HCT116 (cell line): ENCODE results near the gene DDX41. TPM values are rescaled to one million over a fixed set of nuclear protein-coding genes. Genes with fewer than 3 reads are reported as not detected.

Experiments
- ATAC-seq: fragments of 200-7000 bp; cut with Tn5 transposase; 2 replicates; pipeline ENCODE4 v1.9.1; 2020; ENCODE audit warnings: mild to moderate bottlenecking, moderate library complexity
- BruUV-seq: library from RNA; stranded (reverse); fragments of 400-500 nt; replicated peaks from 2 replicates; lab custom pipeline; 2021; lab: Mats Ljungman, UMichigan
- CTCF ChIA-PET: fragments of 300-600 bp; sonication (Branson Sonifier 250); formaldehyde crosslinking; loops from one replicate; lab custom pipeline; 2021; ENCODE audit warnings: antibody characterized with exemption; lab: Charles Lee
- POLR2A ChIA-PET: fragments of 300-600, 350-600 bp; sonication (Branson Sonifier 250); formaldehyde crosslinking; loops from one replicate; lab custom pipeline; 2021; ENCODE audit warnings: antibody characterized with exemption; lab: Charles Lee
- RAD21 ChIA-PET, 2 experiments: fragments of 300-600 bp; sonication (Branson Sonifier 250); formaldehyde crosslinking; loops; one replicate each; lab custom pipeline; 2023; ENCODE audit warnings: low total read pairs in 2 of 2; ENCODE audit not compliant: uncharacterized antibody in 2 of 2, unreplicated experiment in 2 of 2, low non-redundant PET in 1 of 2; lab: Charles Lee
- DNase-seq: peaks from one replicate; pipeline ENCODE4 v3.0.0-alpha.2; 2010; ENCODE audit warnings: low read depth, low spot score
- H2AFZ ChIP-seq: fragments of 200-600 bp; shearing (Covaris generic), sonication (generic); 2 replicates; pipeline ENCODE4 v1.6.1; 2017; ENCODE audit warnings: low read depth, mixed run types, mixed read lengths, antibody characterized with exemption, low read length; ENCODE audit not compliant: poor library complexity, severe bottlenecking
- H3K27ac ChIP-seq: 2 replicates; pipeline ENCODE4 v1.5.1; 2012; ENCODE audit warnings: low read depth, low read length
- H3K27me3 ChIP-seq: fragments of 200-600 bp; sonication (generic); 2 replicates; pipeline ENCODE4 v1.6.1; 2016; ENCODE audit warnings: mixed run types, low read length, mixed read lengths; ENCODE audit not compliant: insufficient read depth
- H3K36me3 ChIP-seq, 2 experiments: fragments of 200-500 bp in 1 of 2; fragments of 200-600 bp in 1 of 2; sonication (Bioruptor generic) in 1 of 2; sonication (generic) in 1 of 2; 2 replicates each; pipeline versions ENCODE4 v1.5.1 to v1.6.1; 2014 to 2016; ENCODE audit warnings: low read length in 2 of 2, inconsistent platforms in 1 of 2, mixed read lengths in 1 of 2, mixed run types in 1 of 2; ENCODE audit not compliant: insufficient read depth in 2 of 2, control insufficient read depth in 1 of 2
- H3K4me1 ChIP-seq, 2 experiments: fragments of 200-600 bp in 1 of 2; sonication (generic) in 1 of 2; 2 replicates each; pipeline versions ENCODE4 v1.5.1 to v1.6.1; 2012 to 2017; ENCODE audit warnings: low read length in 2 of 2, inconsistent platforms in 1 of 2, mild to moderate bottlenecking in 1 of 2, mixed read lengths in 1 of 2, mixed run types in 1 of 2, moderate library complexity in 1 of 2; ENCODE audit not compliant: insufficient read depth in 2 of 2, control insufficient read depth in 1 of 2
- H3K4me2 ChIP-seq: fragments of 200-600 bp; sonication (generic); 2 replicates; pipeline ENCODE4 v1.6.1; 2017; ENCODE audit warnings: mixed run types, low read length, mixed read lengths
- H3K4me3 ChIP-seq, 2 experiments: fragments of 200-600 bp in 1 of 2; sonication (generic) in 1 of 2; replicated peaks in 1 of 2; 2 replicates each; pipeline ENCODE4 v1.5.1; 2011 to 2016; ENCODE audit warnings: low read length in 2 of 2, control low read depth in 1 of 2, low read depth in 1 of 2, mild to moderate bottlenecking in 1 of 2, mixed read lengths in 1 of 2, mixed run types in 1 of 2
- H3K79me2 ChIP-seq: fragments of 200-600 bp; sonication (generic); 2 replicates; pipeline ENCODE4 v1.6.1; 2017; ENCODE audit warnings: mild to moderate bottlenecking, mixed run types, low read length, moderate library complexity, mixed read lengths; ENCODE audit not compliant: insufficient read depth
- H3K9ac ChIP-seq: fragments of 200-600 bp; sonication (generic); 2 replicates; pipeline ENCODE4 v1.6.1; 2016; ENCODE audit warnings: low read length, mixed read lengths
- H3K9me2 ChIP-seq: fragments of 200-600 bp; sonication (generic), shearing (Covaris generic); 2 replicates; pipeline ENCODE4 v1.6.1; 2017; ENCODE audit warnings: mixed run types, mild to moderate bottlenecking, moderate library complexity; ENCODE audit not compliant: insufficient read depth
- H3K9me3 ChIP-seq, 2 experiments: fragments of 200-500 bp in 1 of 2; fragments of 200-600 bp in 1 of 2; sonication (Bioruptor generic) in 1 of 2; sonication (generic) in 1 of 2; 2 replicates each; pipeline ENCODE4 v1.6.1; 2014 to 2017; ENCODE audit warnings: low read length in 2 of 2, mixed read lengths in 2 of 2, inconsistent platforms in 1 of 2, low read depth in 1 of 2, mild to moderate bottlenecking in 1 of 2, mixed run types in 1 of 2, moderate library complexity in 1 of 2; ENCODE audit not compliant: control insufficient read depth in 1 of 2, insufficient read depth in 1 of 2
- H4K20me1 ChIP-seq: fragments of 200-600 bp; sonication (generic), shearing (Covaris generic); 2 replicates; pipeline ENCODE4 v1.6.1; 2017; ENCODE audit warnings: mixed run types, mild to moderate bottlenecking, moderate library complexity; ENCODE audit not compliant: insufficient read depth
- CBX3 ChIP-seq: IDR thresholded peaks from 2 replicates; pipeline ENCODE4 v1.6.1; 2012; ENCODE audit warnings: low read depth
- CEBPB ChIP-seq: IDR thresholded peaks from 2 replicates; pipeline ENCODE4 v1.6.1; 2012; ENCODE audit warnings: low read depth
- EGR1 ChIP-seq: IDR thresholded peaks from 2 replicates; pipeline ENCODE4 v1.6.1; 2012; ENCODE audit warnings: low read depth
- EZH2 ChIP-seq: fragments of 200-600 bp; sonication (generic); IDR thresholded peaks from 2 replicates; pipeline ENCODE4 v1.6.1; 2017; ENCODE audit warnings: antibody characterized with exemption, mixed run types
- EZH2phosphoT487 ChIP-seq: fragments of 200-600 bp; IDR thresholded peaks from 2 replicates; pipeline ENCODE4 v1.6.1; 2018; ENCODE audit warnings: antibody characterized with exemption, borderline replicate concordance
- FOSL1 ChIP-seq: IDR thresholded peaks from 2 replicates; pipeline ENCODE4 v1.6.1; 2012; ENCODE audit warnings: low read depth
- POLR2AphosphoS5 ChIP-seq: IDR thresholded peaks from 2 replicates; pipeline ENCODE4 v1.6.1; 2011; ENCODE audit warnings: mild to moderate bottlenecking, low read depth, low read length, moderate library complexity
- RAD21 ChIP-seq: IDR thresholded peaks from 2 replicates; pipeline ENCODE4 v1.6.1; 2012; ENCODE audit warnings: low read depth, mild to moderate bottlenecking
- SP1 ChIP-seq: IDR thresholded peaks from 2 replicates; pipeline ENCODE4 v1.6.1; 2012; ENCODE audit warnings: low read depth
- SRF ChIP-seq: IDR thresholded peaks from 2 replicates; pipeline ENCODE4 v1.6.1; 2012; ENCODE audit warnings: low read depth
- YY1 ChIP-seq: IDR thresholded peaks from 2 replicates; pipeline ENCODE4 v1.6.1; 2011; ENCODE audit warnings: low read length, low read depth, moderate library complexity, mild to moderate bottlenecking; ENCODE audit not compliant: insufficient replicate concordance; ENCODE audit errors: extremely low read depth
- ZNF274 ChIP-seq: fragments of 200-500 bp; sonication (Bioruptor generic); IDR thresholded peaks from 2 replicates; pipeline ENCODE4 v1.6.1; 2014; ENCODE audit warnings: mild to moderate bottlenecking, low read depth, low read length, inconsistent platforms
- intact Hi-C: fragments of 100-400 bp; cut with micrococcal nuclease; formaldehyde crosslinking; loops from 2 replicates; pipeline ENCODE4 v1.10.0; 2022
- total RNA-seq: library from RNA; stranded (reverse); gene quantifications from one replicate; pipeline ENCODE4 v1.2.1, GENCODE V29; 2021; ENCODE audit not compliant: unreplicated experiment
- TF ChIP-seq, protein P1 (sequence below): IDR thresholded peaks from 2 replicates; pipeline ENCODE4 v1.6.1; 2011; ENCODE audit warnings: mild to moderate bottlenecking, low read length, moderate library complexity; ENCODE audit not compliant: insufficient replicate concordance; ENCODE audit errors: extremely low read depth
- TF ChIP-seq, protein P2 (sequence below): IDR thresholded peaks from 2 replicates; pipeline ENCODE4 v1.6.1; 2012

DDX41 gene
- total RNA-seq, 1 experiment from 2014 or later, result 141 TPM

DNA sequence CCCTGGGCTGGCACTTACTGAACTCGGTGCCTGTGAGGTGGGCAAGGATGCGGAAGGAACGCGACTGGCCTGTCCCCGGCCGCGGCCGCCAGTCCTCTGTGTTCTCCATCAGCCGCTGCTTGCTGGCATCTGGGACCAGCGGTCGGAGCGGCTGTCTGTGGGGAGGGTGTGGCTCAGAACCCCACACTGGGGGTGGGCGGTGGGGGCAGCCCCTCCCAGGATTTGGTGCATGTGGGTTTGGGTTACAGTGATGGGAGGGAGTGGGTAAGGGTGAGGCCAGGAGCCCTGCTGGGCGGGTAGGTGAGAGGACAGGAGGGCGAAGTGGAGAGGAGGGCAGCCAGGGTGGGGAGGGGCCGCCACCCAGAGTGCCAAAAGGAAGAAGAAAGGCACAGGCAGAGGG is 25.8 kb downstream of the DDX41 start:
- peaks cover 11% of the 10 kb centered on the region; the same call in 1 of the 2 replicates for H4K20me1 ChIP-seq
- peak overlapping the region; percentile 36; the same call in 1 of the 2 replicates for H3K27ac ChIP-seq
- H3K9ac ChIP-seq, result peak overlapping the region; percentile 20; the same call in 1 of the 2 replicates
- 0 out of 2 replicates have a peak overlapping the region, but pooled peaks have one; percentile 12 for H3K4me2 ChIP-seq
- DNase-seq (no peak), ATAC-seq (no peak)
- TF ChIP-seq SRF (no peak), SP1 (no peak), EGR1 (no peak)
- TF ChIP-seq, protein P1, sequence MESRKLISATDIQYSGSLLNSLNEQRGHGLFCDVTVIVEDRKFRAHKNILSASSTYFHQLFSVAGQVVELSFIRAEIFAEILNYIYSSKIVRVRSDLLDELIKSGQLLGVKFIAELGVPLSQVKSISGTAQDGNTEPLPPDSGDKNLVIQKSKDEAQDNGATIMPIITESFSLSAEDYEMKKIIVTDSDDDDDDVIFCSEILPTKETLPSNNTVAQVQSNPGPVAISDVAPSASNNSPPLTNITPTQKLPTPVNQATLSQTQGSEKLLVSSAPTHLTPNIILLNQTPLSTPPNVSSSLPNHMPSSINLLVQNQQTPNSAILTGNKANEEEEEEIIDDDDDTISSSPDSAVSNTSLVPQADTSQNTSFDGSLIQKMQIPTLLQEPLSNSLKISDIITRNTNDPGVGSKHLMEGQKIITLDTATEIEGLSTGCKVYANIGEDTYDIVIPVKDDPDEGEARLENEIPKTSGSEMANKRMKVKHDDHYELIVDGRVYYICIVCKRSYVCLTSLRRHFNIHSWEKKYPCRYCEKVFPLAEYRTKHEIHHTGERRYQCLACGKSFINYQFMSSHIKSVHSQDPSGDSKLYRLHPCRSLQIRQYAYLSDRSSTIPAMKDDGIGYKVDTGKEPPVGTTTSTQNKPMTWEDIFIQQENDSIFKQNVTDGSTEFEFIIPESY, result no peak
- H3K79me2 ChIP-seq, result peaks cover 57% of the 10 kb centered on the region
- no peaks in the 10 kb centered on the region for H3K27me3 ChIP-seq
- ChIA-PET CTCF (no interaction called here), POLR2A (no interaction called here), RAD21 (no interaction called here)
- H3K36me3 ChIP-seq, result peaks cover 16 to 46% of the 10 kb centered on the region in 2 experiments; a peak in 3 of 4 replicates
- no peak overlapping the region for H2AFZ ChIP-seq
- BruUV-seq, result no TSS peak
- H3K9me2 ChIP-seq, result no peaks in the 10 kb centered on the region
- intact Hi-C loops, result no loop called here
- H3K4me3 ChIP-seq, result no peak overlapping the region
- peaks cover 30 to 52% of the 10 kb centered on the region in 2 experiments for H3K4me1 ChIP-seq
- H3K9me3 ChIP-seq, result no peaks in the 10 kb centered on the region

DNA sequence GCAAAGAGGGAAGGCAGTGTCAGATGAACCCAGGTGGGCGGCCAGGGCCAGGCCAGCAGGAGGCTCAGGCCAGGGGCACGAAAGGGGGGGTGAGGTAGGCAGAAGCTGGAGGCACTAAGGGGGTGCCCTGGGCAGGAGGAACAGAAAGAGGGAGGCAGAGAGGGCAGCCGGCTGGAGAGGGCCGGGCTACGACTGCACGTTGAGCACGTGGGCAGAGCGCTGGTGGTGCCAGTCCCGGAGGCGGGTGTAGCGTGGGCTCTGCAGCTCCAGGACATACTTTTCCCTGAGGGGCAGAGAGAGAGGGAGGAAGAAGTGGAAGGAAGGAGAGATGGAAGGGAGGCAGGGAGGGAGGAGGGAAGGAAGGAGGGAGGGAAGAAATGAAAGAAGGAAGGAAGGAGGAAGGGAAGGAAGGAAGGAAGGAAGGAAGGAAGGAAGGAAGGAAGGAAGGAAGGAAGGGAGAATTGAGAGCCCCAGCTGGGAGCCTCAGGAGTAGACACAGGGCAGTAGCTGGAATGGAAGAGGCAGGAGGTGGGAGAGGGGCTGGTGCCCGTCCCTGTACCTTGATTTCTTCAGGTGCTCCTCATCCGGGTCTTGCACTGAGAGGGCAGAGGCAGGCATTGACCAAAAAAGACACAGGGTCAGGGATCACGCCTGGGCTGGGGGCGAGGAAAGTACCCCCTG is 26.3 kb downstream of the DDX41 start:
- Histone ChIP-seq H3K4me2 (no peak overlapping the region), H3K9me3 (no peaks in the 10 kb centered on the region), H3K27ac (peak overlapping the region; percentile 8; the same call in 1 of the 2 replicates), H4K20me1 (peaks cover 6% of the 10 kb centered on the region; the same call in 1 of the 2 replicates), H3K79me2 (peaks cover 52% of the 10 kb centered on the region), H3K4me3 (no peak overlapping the region), H2AFZ (no peak overlapping the region), H3K4me1 (peaks cover 25 to 46% of the 10 kb centered on the region in 2 experiments), H3K36me3 (peaks cover 16 to 45% of the 10 kb centered on the region in 2 experiments; a peak in 3 of 4 replicates), H3K9me2 (no peaks in the 10 kb centered on the region), H3K9ac (no peak overlapping the region), H3K27me3 (no peaks in the 10 kb centered on the region)
- ATAC-seq (no peak), DNase-seq (no peak)
- BruUV-seq, result no TSS peak
- intact Hi-C loops, result no loop called here
- ChIA-PET RAD21 (no interaction called here), POLR2A (interaction anchor here (0.5 to 1.3 kb wide), 2 partner anchors 11 to 35 kb away, joined by 3 to 4 read pairs; no protein-coding TSS in a partner anchor), CTCF (interaction anchor here (1.2 kb wide), 1 partner anchor 33 kb away, joined by 4 read pairs; no protein-coding TSS in a partner anchor)
- TF ChIP-seq YY1 (no peak), ZNF274 (no peak), SP1 (no peak), EZH2 (no peak), EZH2phosphoT487 (no peak), FOSL1 (no peak), CBX3 (no peak), CEBPB (no peak), RAD21 (no peak), POLR2AphosphoS5 (no peak), SRF (no peak)
- TF ChIP-seq, protein P2, sequence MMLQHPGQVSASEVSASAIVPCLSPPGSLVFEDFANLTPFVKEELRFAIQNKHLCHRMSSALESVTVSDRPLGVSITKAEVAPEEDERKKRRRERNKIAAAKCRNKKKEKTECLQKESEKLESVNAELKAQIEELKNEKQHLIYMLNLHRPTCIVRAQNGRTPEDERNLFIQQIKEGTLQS, result no peak
